Body of pancreas (tissue), 4 donors: ENCODE data around the gene GSTK1.

Source experiments
- POLR2A ChIP-seq, 3 donors: fragments of 450-650 bp; IDR thresholded peaks; one replicate each; pipeline ENCODE4 v1.6.1; 2016; ENCODE audit warnings: antibody characterized with exemption in 3 of 3, mild to moderate bottlenecking in 2 of 3
- TF ChIP-seq, protein P1 (sequence below), 7 experiments: fragments of 450-650 bp in 4 of 7; fragments of 200-600 bp in 3 of 7; sonication (generic) in 3 of 7; IDR thresholded peaks; one replicate each; pipeline ENCODE4 v1.5.1; 2016 to 2019; ENCODE audit warnings: antibody characterized with exemption in 7 of 7

DNA sequence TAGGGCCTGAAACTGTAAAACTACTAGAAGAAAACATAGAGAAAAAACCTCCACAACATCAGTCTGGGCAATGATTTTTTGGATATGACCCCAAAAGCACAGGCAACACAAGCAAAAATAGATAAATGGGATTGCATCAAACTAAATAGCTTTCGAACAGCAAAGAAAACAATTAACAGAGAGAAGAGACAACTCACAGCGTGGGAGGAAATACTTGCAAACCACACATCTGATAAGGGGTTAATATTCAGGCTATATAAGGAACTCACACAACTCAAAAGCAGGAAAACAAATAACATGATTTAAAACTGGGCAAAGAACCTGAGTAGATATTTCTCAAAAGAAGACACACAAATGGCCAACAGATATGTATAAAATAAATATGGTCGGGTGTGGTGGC is 7.7 kb upstream of the GSTK1 start:
- TF ChIP-seq, protein P1, sequence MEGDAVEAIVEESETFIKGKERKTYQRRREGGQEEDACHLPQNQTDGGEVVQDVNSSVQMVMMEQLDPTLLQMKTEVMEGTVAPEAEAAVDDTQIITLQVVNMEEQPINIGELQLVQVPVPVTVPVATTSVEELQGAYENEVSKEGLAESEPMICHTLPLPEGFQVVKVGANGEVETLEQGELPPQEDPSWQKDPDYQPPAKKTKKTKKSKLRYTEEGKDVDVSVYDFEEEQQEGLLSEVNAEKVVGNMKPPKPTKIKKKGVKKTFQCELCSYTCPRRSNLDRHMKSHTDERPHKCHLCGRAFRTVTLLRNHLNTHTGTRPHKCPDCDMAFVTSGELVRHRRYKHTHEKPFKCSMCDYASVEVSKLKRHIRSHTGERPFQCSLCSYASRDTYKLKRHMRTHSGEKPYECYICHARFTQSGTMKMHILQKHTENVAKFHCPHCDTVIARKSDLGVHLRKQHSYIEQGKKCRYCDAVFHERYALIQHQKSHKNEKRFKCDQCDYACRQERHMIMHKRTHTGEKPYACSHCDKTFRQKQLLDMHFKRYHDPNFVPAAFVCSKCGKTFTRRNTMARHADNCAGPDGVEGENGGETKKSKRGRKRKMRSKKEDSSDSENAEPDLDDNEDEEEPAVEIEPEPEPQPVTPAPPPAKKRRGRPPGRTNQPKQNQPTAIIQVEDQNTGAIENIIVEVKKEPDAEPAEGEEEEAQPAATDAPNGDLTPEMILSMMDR (IDR thresholded peaks at IDR 0.05): no peak
- TF ChIP-seq POLR2A (IDR thresholded peaks at IDR 0.05): no peak
